Sigmoid colon (tissue), 7 donors: ENCODE results near the gene FAM98C. TPM values are rescaled to one million over a fixed set of nuclear protein-coding genes. Genes with fewer than 3 reads are reported as not detected.
"Not testable (repeated sequence)": the region's sequence is repeated elsewhere in the genome, so short reads cannot be mapped to it uniquely, and the experiment has no call there.

Experiments
- DNase-seq: peaks from one replicate; pipeline ENCODE4 v3.0.0-alpha.2; 2019
- H3K27ac ChIP-seq, 4 donors: fragments of 200-600 bp; sonication (generic); one replicate each; pipeline ENCODE4 v1.5.1; 2016 to 2019; ENCODE audit warnings: mild to moderate bottlenecking in 1 of 4
- H3K27me3 ChIP-seq, 3 donors: fragments of 200-600 bp; sonication (generic); one replicate each; pipeline ENCODE4 v1.5.1; 2019; ENCODE audit warnings: mild to moderate bottlenecking in 1 of 3
- H3K36me3 ChIP-seq, 4 donors: fragments of 200-600 bp; sonication (generic); one replicate each; pipeline ENCODE4 v1.5.1; 2016 to 2019
- H3K4me1 ChIP-seq, 4 donors: fragments of 200-600 bp; sonication (generic); one replicate each; pipeline ENCODE4 v1.5.1; 2017 to 2019
- H3K4me3 ChIP-seq, 4 donors: fragments of 200-600 bp; sonication (generic); one replicate each; pipeline ENCODE4 v1.5.1; 2017 to 2019; ENCODE audit warnings: mild to moderate bottlenecking in 2 of 4, moderate library complexity in 1 of 4
- H3K9me3 ChIP-seq, 4 donors: fragments of 200-600 bp in 3 of 4; sonication (generic) in 3 of 4; one replicate each; pipeline versions ENCODE4 v1.5.1 to v1.6.1; 2013 to 2019
- CTCF ChIP-seq, 4 experiments: fragments of 450-650 bp in 3 of 4; fragments of 200-600 bp in 1 of 4; IDR thresholded peaks; one replicate each; pipeline ENCODE4 v1.5.1; 2016 to 2019; ENCODE audit warnings: antibody characterized with exemption in 4 of 4, mild to moderate bottlenecking in 3 of 4, moderate library complexity in 2 of 4
- EP300 ChIP-seq, 4 donors: sonication (generic); formaldehyde crosslinking; IDR thresholded peaks; one replicate each; pipeline ENCODE4 v1.6.1; 2017; ENCODE audit warnings: antibody characterized with exemption in 4 of 4
- POLR2A ChIP-seq, 2 donors: fragments of 450-650 bp; IDR thresholded peaks; one replicate each; pipeline ENCODE4 v1.6.1; 2016; ENCODE audit warnings: antibody characterized with exemption in 2 of 2, mild to moderate bottlenecking in 2 of 2, moderate library complexity in 2 of 2
- POLR2AphosphoS5 ChIP-seq, 4 donors: sonication (generic); formaldehyde crosslinking; IDR thresholded peaks; one replicate each; pipeline ENCODE4 v1.6.1; 2017; ENCODE audit warnings: antibody characterized with exemption in 4 of 4
- WGBS, 2 donors: extraction: QIAGEN DNeasy Blood & Tissue Kit; methylation state at CpG; one replicate each; pipeline ENCODE4 v1.1.7; 2013; 5-methylcytosine and 5-hydroxymethylcytosine counted together
- intact Hi-C: fragments of 100-400 bp; cut with DNase I; formaldehyde crosslinking; loops from one replicate; pipeline ENCODE4 v1.15.1; 2023
- polyA plus RNA-seq, 3 donors: library from polyadenylated mRNA; stranded (reverse); fragments of 200-250 nt; gene quantifications; one replicate each; pipeline ENCODE4 v1.2.3, GENCODE V29; 2013
- total RNA-seq, 4 donors: library from RNA; depleted of rRNA; stranded (reverse); fragments of >200 nt; gene quantifications; one replicate each; pipeline ENCODE4 v1.1.0, GENCODE V29; 2016
- donor health status: healthy with polysubstance abuse.
- donor health status: Bipolar disorder and iron deficiency.
- donor health status: healthy.

Gene FAM98C
- total and polyA plus RNA-seq, 7 donors = 17.2 to 30.0 (median 26.1) TPM

GRCh38 chr19:38422438-38422837 lies 19.5 kb downstream of the FAM98C start:
- peaks cover 0 to 10% (median 7%) of the 10 kb centered on the region in 4 donors for H3K4me1 ChIP-seq
- no peak overlapping the region for H3K27ac ChIP-seq
- peaks cover 4 to 53% (median 20%) of the 10 kb centered on the region in 3 donors for H3K27me3 ChIP-seq
- no peaks in the 10 kb centered on the region for H3K9me3 ChIP-seq
- H3K4me3 ChIP-seq = no peak overlapping the region
- 63 to 87% methylated on average over 7 of the region's 7 CpGs for WGBS, 2 donors
- intact Hi-C loops = no loop called here
- DNase-seq = no peak
- H3K36me3 ChIP-seq = no peaks in the 10 kb centered on the region
- TF ChIP-seq EP300 (IDR thresholded peaks at IDR 0.05) = no peak
- TF ChIP-seq POLR2A (IDR thresholded peaks at IDR 0.05) = no peak
- no peak for TF ChIP-seq CTCF (IDR thresholded peaks at IDR 0.05)
- TF ChIP-seq POLR2AphosphoS5 (IDR thresholded peaks at IDR 0.05) = no peak

GRCh38 chr19:38424272-38424671 lies 21.4 kb downstream of the FAM98C start:
- H3K36me3 ChIP-seq = no peaks in the 10 kb centered on the region
- 61 to 84% methylated on average over 5 of the region's 5 CpGs for WGBS, 2 donors
- no peak overlapping the region for H3K27ac ChIP-seq
- no peaks in the 10 kb centered on the region for H3K4me1 ChIP-seq
- DNase-seq = no peak
- H3K27me3 ChIP-seq = peaks cover 0 to 41% (median 13%) of the 10 kb centered on the region in 3 donors
- no peaks in the 10 kb centered on the region for H3K9me3 ChIP-seq
- H3K4me3 ChIP-seq = no peak overlapping the region
- intact Hi-C loops = no loop called here
- no peak for TF ChIP-seq POLR2A (IDR thresholded peaks at IDR 0.05)
- no peak for TF ChIP-seq EP300 (IDR thresholded peaks at IDR 0.05)
- TF ChIP-seq CTCF (IDR thresholded peaks at IDR 0.05) = no peak
- no peak for TF ChIP-seq POLR2AphosphoS5 (IDR thresholded peaks at IDR 0.05)

GRCh38 chr19:38425222-38425809 lies 22.4 kb downstream of the FAM98C start:
- 71 to 76% methylated on average over 7 of the region's 7 CpGs for WGBS, 2 donors
- Histone ChIP-seq H3K4me1 (no peaks in the 10 kb centered on the region), H3K4me3 (peak overlapping the region in 3 of 4 donors; percentile 16 to 35 (median 28)), H3K27me3 (peaks cover 0 to 37% (median 8%) of the 10 kb centered on the region in 3 donors), H3K9me3 (no peaks in the 10 kb centered on the region), H3K27ac (no peak overlapping the region), H3K36me3 (no peaks in the 10 kb centered on the region)
- intact Hi-C loops = no loop called here
- no peak for TF ChIP-seq POLR2AphosphoS5 (IDR thresholded peaks at IDR 0.05)
- TF ChIP-seq CTCF (IDR thresholded peaks at IDR 0.05) = no peak
- no peak for TF ChIP-seq POLR2A (IDR thresholded peaks at IDR 0.05)
- no peak for TF ChIP-seq EP300 (IDR thresholded peaks at IDR 0.05)
- DNase-seq = no peak

- Histone ChIP-seq H3K4me3 (peak within 1 kb of the TSS in 3 of 4 donors; percentile 16 to 35 (median 28)), H3K27ac (no peak within 1 kb of the TSS), H3K9me3 (no peaks in the 10 kb centered on the region), H3K36me3 (no peaks in the 10 kb centered on the region), H3K27me3 (peaks cover 0 to 32% (median 8%) of the 10 kb centered on the region in 3 donors), H3K4me1 (no peaks in the 10 kb centered on the region)
- 24 to 48% methylated on average over 20 of the region's 20 CpGs for WGBS, 2 donors
- no peak for DNase-seq
- intact Hi-C loops = no loop called here
- no peak for TF ChIP-seq POLR2A (IDR thresholded peaks at IDR 0.05)
- TF ChIP-seq EP300 (IDR thresholded peaks at IDR 0.05) = no peak
- TF ChIP-seq CTCF (IDR thresholded peaks at IDR 0.05) = no peak
- TF ChIP-seq POLR2AphosphoS5 (IDR thresholded peaks at IDR 0.05) = no peak
Observed at GRCh38 chr19:38425810-38426466, 23.0 kb downstream of the FAM98C start, which contains the start of gene RASGRP4. Gene RASGRP4 (minus strand): TSS chr19:38426219. CDS start chr19:38426091, 128 bp downstream.

- H3K4me3 ChIP-seq, H3K9me3 ChIP-seq, DNase-seq, H3K4me1 ChIP-seq, H3K36me3 ChIP-seq, H3K27ac ChIP-seq, intact Hi-C loops: not testable (repeated sequence)
- WGBS, 2 donors = 60 to 62% methylated on average over 16 to 17 of the region's 17 CpGs
- peaks cover 0 to 33% (median 8%) of the 10 kb centered on the region in 3 donors for H3K27me3 ChIP-seq
Observed at GRCh38 chr19:38427035-38427677, 24.3 kb downstream of the FAM98C start.
